Activated CD8-positive, alpha-beta memory T cell treated with anti-CD3 and anti-CD28 coated beads for 24 hours (primary cell): ENCODE data around the gene FLAD1.

ENCODE experiments used
- DNase-seq: peaks from one replicate; pipeline ENCODE4 v3.0.0-alpha.2; 2020

FLAD1 gene

DNA sequence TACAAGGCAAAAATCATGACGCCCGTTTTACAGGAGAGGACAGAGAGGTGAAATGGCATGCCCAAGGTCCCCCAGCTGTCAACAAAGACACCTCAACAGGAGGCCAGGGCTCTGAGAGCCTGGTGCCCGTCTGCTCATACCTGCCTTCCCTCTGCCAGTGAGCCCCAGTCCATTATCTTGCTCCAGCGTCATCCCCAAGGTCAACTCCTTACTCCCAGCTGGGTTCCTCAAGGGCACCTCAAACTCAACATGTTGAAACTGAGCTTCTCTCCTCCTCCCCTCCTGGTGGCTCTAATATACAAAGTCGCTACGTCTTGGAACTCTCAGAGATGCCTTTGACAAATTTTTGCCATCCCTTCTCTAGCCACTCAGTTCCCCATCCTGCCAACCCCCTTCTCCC is 30.5 kb upstream of the FLAD1 start:
- DNase-seq, result no peak

DNA sequence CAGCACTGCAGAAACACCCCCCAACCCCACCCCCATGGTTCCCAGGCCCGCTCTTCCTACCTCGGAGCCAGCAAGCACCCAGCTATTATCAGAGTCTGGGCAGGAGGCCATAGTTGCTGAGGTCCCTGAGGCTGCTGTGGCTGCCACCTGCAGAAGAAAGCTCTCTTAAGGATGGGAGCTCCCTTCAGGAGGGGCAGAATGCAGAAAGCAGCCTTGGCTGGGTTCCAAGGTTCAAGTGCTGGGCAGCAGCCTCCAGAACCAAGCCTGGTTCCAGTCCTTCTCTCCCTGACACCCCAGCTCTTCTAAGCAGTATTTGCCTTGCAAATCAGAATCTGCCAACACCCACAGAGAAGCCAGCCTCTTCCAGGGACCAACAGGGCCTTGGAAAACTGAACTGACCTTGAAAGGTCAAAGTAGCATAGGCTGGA is 29.5 kb upstream of the FLAD1 start:
- DNase-seq, result no peak

DNA sequence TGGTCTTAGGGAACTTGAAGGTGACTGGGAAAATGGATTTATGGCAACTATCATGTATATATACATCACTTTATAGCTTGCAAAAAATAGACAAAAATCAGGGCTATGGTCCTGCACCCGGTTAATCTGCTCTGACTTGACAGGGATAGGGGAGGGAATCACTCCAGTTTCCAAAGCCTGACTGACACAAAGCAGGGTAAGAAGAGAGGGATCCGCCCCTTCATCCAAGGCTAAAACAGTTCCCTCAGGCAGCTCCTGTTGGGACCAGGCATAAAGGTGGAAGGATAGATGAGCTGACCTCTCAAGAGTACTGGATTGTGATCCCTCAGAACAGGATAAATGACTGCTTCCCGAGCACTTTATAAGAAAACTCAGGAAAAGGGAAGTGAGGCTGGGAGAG is 28.6 kb upstream of the FLAD1 start:
- DNase-seq, result no peak

DNA sequence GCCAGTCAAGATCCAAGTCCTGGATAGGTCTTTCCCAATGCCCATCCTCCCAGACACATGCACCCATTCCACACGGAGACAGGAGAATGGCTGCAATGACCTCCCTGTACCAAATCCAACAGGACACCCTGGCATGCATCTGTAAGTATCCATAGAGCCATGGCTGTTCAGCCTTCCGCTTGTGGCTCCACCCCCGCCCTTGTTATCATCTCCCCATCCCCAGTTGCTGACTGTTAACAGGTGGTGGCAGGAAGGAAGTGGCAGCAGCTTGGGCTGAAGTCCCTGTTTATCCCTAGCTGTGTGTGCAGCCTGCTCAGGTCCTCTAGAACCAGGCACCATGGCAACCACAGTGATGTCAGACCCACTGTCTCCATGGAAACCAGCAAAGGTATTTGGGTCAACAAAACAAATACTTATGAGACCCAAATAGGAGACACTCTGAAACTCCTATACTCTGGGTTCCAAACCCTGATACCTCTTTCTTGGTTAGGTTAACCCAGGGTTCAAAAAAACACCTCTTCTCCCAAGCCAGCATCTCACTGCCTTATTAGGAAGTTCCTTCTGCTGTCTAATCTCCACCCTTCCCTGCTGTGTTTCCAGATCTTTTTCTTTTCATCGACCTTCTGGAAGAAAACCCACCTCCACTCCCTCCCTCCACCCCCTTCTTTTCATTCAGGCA is 28.0 kb upstream of the FLAD1 start:
- DNase-seq, result peak; percentile 77

DNA sequence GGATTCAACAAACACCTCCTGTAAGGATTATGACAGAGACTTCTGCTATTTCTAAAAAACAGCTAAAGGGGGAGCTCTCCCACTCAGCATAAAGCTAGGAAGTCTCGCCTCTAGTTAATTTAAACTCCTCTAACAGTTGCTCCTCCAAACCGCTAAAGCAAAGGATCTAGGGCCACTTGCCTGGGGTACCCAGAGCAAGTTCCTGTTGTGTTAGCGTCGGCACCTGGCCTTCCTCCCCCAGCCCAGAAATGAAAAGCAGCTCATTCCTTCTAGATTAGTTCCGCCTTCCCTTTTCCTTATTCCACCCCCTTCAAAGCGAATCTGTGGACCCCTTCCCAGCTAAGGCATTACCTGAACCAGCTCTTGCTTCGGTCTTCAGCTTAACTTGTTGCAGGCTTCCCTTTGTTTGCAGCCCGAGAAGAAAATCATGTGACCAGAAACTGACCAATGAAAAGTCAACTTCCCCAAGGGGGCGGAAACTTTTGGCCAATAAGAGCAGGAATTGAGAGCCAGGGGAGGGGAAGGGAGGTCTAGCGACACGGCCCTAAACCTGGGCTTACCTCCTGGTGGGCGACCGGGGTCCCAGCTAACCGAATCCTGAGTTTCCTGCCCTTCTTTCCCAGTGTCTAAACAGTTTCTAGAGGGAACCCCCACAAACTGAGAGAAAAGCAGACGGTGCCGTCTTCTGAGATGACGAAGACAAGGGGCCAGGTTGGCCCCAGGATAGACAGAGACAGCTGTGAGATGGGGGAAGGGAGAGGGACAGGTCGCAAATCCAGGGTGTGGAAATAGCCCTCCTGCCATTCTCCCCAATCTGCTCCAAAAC is 27.2 kb upstream of the FLAD1 start, which contains the start of gene PBXIP1:
Gene PBXIP1 (minus strand): TSS at position 382 of the 826 bp plus-strand sequence. CDS start 2,378 bp downstream, outside the sequence.
- DNase-seq, result peak; percentile 88

DNA sequence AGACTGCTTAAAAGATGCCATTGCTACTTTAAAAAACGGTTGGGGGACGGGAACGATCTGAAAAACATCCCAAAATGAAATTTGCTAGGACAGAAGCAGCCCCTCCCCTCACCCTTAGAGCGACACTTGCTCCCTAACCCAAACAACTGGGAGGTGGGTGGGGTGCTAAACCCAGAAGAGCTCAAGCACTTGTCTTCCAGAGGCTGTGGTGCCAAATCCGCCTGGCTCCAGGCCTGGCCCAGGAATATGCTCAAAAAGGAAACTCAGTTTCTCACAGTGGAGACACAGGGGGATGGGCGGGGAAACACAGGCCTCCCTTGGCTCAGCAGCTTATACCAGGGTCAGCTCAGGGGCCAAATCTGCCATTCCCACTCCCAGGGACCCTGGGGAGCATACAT is 26.6 kb upstream of the FLAD1 start:
- no peak for DNase-seq

DNA sequence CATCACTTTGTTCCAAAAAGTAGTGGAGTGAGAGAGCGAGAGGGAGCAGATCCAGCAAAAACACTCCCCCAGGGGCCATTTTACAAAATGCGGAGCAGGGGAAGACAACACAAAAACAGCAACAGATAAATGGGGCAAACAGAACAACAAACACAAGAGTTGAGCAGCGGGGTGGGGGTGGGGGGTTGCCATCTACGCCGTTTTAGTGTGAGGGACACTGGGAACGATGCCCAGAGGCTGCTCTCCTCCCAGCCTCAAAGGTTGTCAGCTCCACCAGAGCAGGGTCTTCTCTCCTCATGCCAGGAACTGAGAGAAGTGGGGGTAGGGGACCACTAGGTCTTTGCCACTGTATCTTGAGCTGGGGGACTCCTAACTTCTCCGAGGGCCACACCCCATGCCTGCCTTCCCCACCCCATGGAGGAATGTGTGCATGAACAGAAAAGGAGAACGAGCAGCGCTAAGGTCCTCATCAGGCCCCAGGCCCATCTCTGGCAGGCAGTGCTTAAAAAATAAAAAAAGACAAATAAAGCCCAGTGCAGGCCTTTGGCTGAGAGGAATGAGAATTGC is 26.0 kb upstream of the FLAD1 start:
- DNase-seq, result no peak

DNA sequence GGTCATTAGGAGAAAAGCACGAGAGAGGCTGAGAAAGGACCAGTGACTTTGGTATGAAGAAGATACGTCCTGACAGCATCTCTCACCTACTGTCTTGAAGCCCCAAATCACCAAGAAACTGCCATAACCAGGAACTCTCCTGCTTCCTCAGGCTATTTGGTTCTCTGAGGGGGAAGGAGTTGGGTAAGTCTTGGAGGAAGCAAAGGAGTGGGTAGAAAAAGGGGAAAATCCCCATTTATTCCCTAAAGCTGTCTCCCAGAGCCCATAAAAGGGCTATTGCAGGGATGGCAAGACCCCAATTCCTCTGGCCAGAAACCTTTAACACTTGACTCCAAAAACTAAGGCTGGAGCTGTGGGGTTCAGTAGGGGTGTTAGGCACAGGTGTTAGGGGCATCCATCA is 25.1 kb upstream of the FLAD1 start:
- no peak for DNase-seq

DNA sequence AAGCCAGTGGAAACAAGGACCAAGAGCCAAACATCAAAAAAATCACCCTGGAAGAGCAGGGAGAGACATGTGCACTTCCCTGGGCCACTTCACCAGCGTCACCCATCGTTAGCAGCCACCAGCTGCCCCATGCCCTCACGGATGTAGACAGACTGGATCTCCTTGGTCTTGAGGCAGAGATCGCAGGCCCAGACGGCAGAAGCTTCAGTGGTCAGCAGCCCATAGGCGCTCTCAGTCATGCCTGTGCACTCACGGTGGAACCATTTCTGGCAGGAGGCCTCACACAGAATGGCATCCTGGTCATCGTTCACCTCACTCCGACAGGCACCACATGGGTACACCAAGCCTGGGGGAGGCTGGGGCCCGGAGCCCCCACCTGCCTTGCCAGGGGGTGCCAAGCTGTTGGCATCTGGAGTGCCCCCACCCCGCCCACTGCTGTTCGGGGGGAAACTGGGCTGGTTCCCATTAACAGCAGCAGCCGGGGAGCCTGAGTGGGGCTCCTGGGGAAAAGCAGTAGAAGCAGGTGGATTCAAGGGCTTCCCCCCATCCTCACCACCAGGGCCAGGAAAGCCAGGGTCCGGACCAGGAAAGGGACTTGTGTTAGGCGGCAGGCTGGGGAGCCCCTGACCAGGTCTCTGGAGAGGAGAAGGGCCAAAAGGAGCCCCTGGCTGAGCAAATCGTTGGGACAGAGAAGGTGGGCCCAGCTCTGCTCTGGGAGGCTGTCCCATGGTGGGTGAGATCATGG is 24.3 kb upstream of the FLAD1 start:
- DNase-seq, result no peak

DNA sequence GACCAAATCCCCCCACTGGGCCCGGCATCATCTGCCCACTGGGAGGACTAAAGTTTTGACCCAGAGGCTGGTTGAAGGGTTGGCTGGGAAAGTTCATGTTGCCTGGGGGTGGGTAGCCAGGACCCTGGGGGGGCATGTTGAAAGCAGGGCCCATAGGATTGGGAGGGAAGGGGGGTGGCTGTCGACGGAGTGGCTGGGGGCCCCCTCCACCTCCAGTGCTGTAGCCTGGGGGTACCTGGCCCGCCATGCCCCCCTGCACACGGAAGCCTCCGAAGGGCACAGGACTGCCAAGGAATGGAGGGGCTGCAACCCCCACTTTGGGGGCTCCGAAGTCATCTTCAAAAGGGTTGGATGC is 23.7 kb upstream of the FLAD1 start:
- DNase-seq, result no peak

DNA sequence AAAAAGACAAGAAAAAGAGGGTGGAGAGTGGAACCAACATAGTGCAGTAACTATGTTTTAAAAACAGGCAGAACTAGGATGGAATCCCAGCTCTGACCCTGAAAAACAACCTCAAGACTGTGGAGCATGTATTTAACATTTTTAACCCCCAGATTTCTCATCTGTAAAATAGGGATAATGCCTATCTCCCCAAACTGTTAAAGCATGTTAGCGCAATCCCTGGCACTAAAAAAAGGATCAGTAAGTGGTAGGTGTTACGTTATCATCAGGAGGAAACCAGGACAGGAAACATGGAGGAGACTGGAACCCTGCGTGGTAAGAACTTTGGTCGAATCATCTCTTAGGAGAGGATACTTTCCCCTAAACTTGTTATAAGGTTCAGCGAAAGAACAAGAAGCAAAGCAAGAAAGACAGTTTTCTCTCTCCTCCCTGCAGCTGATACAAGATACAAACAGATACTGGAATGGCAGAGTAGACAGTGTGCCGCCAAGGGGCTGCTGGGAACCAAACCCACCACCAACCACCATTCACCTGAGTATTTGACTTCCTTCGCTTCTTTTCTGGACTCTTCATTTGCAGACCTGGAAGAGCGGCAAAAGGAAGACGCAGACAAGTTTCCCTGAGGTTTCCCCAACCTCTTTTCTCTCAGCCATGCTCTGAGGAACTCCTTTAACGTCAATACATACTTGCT is 22.6 kb upstream of the FLAD1 start:
- no peak for DNase-seq

DNA sequence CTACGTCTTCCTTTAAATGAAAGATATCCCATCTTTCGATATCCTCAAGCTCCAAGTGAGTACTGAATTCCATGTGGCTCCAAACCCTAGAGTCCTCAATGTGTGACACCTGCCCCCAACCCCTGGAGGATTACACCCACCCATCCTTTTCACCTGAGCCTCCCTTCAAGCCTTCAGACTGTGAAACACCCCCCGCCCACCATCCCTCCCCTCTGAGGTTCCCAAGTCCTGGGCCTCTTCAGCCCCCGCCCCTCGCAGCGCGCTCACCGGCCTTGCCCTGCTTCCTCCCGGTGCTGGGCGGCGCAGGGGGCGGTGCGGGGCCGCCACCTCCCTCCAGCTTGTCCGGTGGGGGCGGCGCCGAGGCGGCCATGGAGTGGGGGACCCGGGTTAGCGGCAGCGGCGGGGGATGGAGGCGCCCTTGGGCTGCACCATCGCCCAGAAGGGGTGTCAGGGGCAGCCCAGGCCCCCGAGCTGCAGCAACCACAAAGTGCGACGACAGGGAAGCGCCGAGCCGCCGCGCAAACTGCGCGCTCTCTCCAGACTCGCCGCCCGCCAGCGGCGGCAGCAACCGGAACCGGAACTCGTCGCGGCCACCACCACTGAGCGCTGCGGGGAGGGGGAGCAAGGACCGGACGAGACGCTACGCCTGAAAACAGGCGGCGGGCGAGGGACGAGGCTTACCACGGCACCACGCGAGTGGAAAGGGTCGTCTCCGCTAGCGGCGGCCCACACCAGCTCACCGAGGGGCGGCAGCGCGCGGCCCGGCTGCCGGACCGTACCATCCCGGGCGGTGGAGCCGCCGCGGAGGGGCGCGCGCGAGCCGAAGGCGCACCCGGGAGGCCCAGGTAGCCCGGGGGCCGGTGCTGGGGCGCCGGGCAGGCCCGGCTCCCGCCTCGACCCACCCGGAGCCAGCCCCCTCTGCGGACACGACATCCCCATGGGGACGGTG is 21.7 kb upstream of the FLAD1 start, which contains the start of gene PYGO2:
Gene PYGO2 (minus strand): TSS at position 576 of the 949 bp plus-strand sequence. CDS start 206 bp downstream, at position 370.
- DNase-seq, result peak; percentile 93

DNA sequence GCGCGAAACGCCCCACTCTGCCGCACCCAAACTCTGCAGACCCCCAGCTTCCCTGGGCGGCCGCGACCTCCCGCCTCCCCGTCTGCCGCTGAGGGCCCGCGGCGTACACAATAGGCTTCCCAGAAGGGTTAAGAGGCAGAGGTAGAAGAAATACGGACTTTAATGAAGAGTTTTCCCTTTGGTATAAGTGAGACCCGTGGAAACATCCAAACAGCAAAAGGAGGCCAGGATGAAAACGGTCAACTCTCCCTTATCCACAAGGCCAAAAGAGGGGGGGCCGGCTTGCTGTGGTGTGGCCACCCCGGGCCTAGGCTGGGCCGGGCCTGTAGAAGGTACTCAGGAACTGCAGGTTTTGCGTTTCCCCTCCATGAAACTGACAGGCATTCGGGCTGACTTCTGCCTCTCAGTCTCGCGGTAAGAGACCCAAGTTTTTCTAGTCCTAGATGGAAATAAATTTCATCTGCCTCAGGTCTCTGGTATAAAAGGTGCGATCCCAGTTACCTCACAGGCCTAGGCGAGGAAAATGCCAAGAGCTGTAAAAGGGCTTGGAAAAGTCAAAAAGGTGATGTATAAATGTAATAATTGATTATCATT is 20.9 kb upstream of the FLAD1 start:
- no peak for DNase-seq

DNA sequence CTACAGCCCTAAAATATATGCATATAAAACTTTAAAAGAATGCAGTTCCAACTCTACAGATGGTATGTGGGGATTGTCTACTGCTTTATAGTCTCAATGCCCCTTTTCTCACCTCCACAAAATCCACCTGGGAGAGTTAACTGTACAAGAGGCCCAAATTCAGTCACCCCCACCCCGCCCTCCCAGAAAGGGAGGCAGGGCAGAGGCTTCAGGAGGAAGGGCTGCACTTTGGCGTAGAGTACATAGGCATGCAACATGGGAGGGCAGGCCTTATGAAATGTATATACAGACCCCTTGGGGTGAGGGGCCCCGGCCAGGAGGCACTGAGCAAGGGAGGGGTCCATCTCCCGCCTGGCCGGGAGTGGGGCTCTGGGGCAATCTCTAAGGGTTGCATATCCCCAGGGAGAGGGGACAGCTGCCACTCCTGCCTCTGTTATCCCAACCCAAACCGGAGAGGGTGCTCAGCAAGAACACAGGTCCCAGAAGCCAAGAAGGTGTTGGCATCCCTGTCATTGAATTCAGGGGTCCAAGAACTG is 20.3 kb upstream of the FLAD1 start:
- no peak for DNase-seq

DNA sequence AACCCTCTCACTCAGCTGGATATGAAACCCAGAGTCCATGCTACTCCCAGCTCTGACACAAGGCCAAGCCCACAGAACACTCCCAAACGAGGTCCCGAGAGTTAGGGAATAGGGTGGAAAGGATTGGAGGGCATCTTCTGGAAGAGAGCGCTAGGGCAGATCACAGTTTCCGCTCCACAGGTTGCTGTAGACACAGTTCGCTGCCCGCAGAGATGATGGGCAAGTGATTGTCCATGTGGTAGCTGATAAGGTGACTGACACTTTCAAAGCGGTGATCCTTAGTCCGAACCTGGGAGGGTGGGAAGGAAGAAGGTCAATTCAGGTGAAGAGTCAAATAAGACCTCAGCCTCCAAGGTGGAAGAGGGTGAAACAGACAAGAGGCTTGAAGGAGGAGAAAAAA is 19.5 kb upstream of the FLAD1 start:
- DNase-seq, result no peak

DNA sequence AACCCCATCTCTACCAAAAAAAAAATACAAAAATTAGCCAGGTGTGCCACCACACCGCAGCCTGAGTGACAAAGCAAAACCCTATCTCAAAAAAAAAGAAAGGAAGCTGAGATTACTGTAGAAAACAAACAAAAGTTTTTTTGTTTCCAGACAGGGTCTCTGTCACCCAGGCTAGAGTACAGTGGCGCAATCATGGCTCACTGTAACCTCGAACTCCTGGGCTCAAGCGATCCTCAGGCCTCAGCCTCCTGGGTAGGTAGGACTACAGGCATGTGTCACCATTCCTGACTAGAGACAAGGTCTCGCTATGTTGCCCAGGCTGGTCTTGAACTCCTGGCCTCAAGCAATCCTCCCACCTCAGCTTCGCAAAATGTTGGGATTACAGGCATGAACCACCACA is 18.8 kb upstream of the FLAD1 start:
- no peak for DNase-seq

DNA sequence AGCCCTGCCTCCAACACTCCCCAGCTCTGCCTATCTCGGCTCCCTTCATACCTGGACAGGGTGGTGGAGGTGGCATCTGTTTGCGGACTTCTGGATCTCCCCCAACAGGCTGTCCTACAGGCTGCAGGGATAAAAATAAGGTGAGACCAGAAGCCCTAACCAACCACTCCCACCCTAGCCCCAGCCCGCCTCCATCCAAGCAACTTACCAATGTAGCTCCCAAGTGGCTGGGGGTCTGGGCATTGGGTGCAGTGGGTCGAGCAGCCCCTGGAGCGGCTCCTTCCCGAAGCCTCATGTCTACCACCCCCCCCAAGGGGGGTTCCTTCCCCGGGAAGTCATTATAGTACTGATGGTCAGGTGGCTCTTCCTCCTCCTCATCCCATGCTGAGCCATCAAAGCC is 17.0 kb upstream of the FLAD1 start:
- DNase-seq, result no peak

DNA sequence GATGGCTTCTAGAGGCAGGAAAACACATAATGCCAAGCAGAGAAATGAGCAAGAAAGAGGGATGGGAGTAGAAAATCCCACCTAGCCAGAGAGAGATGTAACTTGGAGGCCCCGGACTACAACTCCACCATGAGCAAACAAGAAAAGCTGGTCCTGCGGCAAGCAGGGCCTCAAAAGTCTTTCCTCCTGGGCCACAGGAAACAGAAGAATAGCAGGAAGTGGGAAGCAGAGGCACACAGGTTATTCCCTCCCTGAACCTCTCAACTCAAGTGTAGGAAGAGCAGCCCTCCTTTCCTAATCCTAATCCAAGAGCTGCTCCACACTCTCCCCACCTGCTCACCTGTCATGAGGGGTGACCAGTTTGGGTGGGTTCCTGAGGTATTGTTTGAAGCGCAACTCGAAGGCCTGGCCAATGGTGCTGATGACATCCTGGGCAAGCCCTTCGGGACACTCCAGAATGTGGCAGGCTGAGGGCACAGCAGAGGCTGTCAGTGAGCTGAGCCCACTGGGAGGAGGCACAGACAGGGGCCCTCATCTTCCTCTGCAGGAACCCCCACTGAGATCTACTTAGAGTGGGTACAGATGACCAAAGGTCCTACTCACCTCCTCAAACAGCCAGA is 15.7 kb upstream of the FLAD1 start:
- DNase-seq, result no peak

DNA sequence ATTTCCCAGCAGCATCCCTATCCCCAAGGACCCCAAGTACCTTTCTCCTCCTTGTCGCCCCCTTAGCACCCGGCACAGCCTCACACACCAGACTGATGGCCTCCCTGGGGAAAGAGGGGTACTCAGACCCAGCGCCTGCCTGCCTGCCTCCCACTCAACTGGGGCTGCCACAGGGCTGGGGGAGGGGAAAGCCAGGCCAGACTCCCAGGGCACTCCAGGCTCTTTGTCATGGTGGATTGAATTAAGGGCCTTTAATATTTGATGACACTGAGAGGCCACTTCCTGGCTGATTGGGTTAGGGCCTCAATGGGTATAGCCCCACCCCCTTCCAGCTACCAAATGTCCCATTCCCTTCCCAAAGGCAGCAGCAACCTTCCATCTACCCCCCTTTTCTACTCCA is 14.4 kb upstream of the FLAD1 start:
- DNase-seq, result no peak

DNA sequence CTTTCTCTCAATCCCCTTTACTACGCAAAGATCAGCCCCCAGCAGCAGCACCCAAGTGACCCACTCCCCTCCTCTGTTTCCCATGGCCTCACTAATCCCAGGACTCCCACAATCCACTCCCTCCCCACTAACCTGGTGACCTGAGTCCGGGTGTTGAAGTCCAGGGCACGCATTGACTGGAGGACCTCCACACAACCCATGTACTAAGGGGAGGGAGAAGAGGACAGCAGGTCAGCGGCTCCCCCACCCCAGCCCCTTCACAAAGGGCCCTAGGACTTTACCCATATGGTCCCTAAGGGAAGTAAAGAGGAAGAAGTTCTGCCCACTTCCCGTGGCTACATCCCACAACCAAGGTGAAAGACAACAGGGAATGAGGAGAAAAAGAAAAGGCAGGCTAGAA is 13.9 kb upstream of the FLAD1 start:
- DNase-seq, result no peak
